GM19468 (cell line): ENCODE results near the gene RAC2.

Experiments used
- ATAC-seq: cut with Tn5 transposase; IDR thresholded peaks from one replicate; pipeline ENCODE4 v1.9.1; 2021; ENCODE audit warnings: mild to moderate bottlenecking, moderate library complexity, moderate number of reproducible peaks; ENCODE audit not compliant: unreplicated experiment; ENCODE audit errors: extremely low read depth

RAC2 gene

GRCh38 chr22:37180531-37181231 lies 63.4 kb downstream of the RAC2 start:
- no peak for ATAC-seq

DNA sequence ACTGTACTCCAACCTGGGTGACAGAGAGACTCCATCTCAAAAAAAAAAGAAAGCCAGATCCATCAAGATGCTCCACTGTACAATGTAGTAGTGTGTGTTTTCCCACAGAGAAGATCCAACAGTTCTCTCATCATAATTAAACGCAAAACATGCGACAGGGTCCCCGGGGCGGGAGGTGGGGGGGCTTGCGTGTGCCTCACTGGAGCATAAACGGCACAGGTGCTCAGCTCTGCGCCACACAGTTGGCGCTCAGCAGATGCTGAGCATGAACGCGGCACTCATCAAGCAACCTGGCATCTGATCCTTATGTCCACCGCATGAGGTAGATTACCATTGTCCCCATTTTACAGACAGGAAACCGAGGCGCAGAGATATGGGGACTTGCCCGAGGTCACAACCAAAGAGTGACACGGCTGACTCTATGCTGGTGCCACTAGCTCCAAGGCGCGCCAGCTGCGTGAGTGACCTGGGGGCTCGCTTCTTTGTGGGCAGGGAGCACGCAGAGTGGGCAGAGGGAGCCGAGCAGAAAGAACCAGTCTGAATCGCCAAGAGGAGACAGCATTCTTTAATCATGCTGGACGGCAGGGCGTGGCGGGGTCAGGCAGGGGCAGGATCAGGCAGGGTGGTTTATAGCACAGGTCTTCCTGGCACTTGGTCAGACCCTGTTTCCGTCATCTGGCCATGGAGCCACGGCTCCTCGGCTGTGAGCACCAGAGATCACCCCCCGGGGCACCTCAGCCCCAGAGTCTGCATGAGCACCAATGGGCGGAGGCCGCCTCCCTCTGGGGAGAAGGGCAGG lies 64.2 kb downstream of the RAC2 start:
- no peak for ATAC-seq

DNA sequence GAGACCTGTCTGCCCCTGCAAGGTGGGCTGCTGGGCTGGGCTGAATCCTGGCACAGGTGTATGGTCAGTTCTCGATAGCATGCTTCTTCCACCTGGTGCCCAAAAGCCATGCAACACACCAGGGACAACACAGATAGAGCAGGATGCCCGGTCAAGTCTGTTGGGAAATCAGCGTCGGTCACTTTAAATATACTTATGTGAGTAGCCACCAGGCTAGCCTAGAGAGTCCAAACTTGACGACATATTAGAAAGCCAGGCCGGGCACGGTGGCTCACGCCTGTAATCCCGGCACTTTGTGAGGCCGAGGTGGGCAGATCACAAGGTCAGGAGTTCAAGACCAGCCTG lies 65.0 kb downstream of the RAC2 start:
- no peak for ATAC-seq

DNA sequence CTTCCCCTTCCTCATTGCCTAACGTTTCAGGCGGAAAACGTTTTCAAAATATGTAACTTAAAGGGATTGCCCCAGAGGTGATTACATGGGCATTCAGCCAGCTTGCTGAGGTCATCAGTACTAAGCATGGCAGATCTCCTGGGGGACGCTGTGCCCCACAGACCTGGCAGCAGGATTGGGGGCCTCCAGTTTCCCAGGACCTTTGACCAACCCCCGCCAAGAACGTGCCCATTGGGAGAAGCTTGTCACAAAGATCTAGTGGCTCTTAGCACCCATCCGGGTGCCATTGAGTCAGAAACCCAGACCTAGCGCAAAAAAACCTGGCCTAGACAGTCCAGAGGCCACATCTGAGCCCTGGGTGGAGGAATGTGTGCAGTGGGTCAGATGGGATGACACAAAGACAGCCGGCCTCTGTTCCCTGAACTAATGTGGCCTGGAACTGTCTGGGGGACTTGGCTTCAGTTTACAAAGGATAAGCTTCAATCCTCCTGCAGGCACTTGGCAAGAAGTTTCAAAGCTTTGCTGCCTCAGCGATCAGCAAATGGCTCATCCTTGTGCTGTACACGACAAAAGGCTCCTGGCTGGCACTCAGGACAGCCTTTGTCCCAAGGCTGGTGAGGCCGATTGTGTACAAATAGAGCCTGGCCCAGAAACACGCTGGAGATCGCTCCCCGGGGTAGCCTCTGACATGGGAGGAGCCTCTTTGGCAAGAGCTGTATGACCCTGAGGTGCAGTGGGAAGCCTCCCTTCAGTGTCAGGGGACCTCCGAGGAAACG lies 65.5 kb downstream of the RAC2 start:
- no peak for ATAC-seq

DNA sequence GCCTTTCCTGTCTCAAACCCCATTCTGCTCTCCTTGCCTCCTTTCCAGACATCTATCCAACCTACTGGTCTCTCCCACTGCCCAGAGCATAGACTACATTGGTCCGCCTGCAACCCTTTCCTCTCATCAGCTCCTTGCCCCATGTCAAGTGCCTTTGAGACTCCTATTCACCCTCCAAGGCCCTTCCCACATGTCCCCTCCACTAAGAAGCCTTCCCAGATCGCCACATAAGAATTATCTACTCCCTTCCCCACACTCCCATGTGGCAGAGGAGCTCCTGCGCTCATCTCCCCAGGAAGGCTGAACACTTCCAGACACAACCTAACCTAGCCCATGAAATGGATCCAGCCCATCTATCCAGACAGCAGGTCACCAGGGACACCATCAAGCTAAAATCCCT lies 66.3 kb downstream of the RAC2 start:
- no peak for ATAC-seq

DNA sequence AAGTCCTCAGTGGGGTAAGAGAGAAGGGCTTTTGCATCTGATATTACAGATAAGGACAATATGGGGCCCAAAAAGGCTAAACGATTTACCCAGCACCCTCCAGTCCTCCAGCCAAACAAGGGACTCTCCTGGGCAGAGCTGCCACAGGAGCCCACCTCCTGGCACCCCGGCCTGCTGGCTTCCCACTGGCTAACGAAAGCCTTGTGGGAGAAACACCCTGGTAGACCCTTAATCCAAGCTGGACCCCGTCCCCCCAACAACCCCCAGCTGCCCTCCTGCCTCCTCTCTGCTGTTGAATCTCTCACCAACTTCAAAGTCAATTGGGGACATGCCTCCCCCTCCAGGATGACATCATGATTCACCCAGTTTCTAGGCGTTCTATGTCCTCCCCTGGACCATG lies 66.8 kb downstream of the RAC2 start:
- no peak for ATAC-seq

- ATAC-seq = no peak
Measured at GRCh38 chr22:37176464-37177061, 67.5 kb downstream of the RAC2 start.

DNA sequence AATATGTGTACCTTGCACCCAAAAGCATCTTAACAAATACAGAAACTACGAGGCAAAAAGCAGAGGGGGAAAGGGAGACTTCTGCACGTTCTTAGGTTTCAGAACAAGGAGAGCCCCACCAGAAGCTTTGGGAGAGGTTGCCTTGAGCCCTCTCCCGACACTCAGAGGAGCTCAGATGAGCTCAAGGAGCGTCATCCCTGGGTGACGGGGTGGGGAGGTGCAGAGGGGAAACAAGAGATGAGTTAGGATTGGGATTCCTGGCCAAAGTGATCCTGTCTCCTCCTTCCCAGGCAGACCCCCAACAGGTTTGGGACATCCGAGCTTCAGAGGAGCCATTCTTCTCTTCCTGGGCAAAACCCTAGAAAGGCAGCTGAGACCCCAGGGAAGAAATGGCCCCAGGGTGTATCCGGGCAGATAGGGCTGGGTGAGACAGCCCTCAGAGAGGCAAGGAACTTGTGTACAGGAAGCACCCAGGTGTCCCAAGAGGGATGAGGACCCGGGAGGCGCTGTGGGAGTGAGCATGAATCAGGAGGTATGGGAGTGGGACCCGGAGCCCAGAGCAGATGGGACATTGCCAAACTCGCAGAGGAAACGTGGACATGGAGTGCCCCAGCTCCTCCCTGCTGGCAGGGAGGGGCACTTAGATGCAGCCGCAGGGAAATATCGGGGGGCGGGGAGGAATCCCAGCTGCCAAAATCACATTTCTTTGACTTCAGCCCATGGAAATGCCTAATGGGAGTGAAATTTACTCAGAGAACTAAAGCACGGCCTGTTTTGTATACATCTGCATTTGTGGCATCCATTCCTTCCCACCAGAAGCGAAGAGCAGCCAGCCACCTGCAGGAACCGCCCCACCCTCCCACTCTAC lies 68.4 kb downstream of the RAC2 start:
- ATAC-seq = no peak
